ENCODE data around the gene MRPL52.
"Not testable (repeated sequence)": the region's sequence is repeated elsewhere in the genome, so short reads cannot be mapped to it uniquely, and the experiment has no call there.

The MRPL52 gene

GRCh38 chr14:22849212-22849819 lies 19.6 kb downstream of the MRPL52 start (continued):
- TF ChIP-seq PRDM10 (tag by site-specific recombination; IDR thresholded peaks at IDR 0.05), result 0 out of 2 replicates have a peak, but pooled peaks have one; percentile 30
- TF ChIP-seq ZNF76 (tag by site-specific recombination; IDR thresholded peaks at IDR 0.05; ENCODE audit: borderline replicate concordance, low read depth), result no peak
- TF ChIP-seq ZSCAN30 (tag by site-specific recombination; IDR thresholded peaks at IDR 0.05), result no peak
- TF ChIP-seq ZNF239 (tag by site-specific recombination; IDR thresholded peaks at IDR 0.05), result no peak
- no peak for TF ChIP-seq ZNF23 (tag by site-specific recombination; IDR thresholded peaks at IDR 0.05; ENCODE audit: borderline replicate concordance)
- TF ChIP-seq ZBTB1 (tag by site-specific recombination; IDR thresholded peaks at IDR 0.05), result no peak
- no peak for TF ChIP-seq ZNF184 (tag by site-specific recombination; IDR thresholded peaks at IDR 0.05)
- no peak for TF ChIP-seq ZNF623 (tag by site-specific recombination; IDR thresholded peaks at IDR 0.05)
- no peak for TF ChIP-seq ZNF621 (tag by site-specific recombination; IDR thresholded peaks at IDR 0.05)
- TF ChIP-seq GLIS1 (tag by site-specific recombination; IDR thresholded peaks at IDR 0.05), result peak; percentile 96
- TF ChIP-seq TRIM28 (IDR thresholded peaks at IDR 0.05; ENCODE audit: borderline replicate concordance, low read length), result no peak
- TF ChIP-seq OSR2 (tag by site-specific recombination; IDR thresholded peaks at IDR 0.05), result no peak
- TF ChIP-seq ZNF121 (tag by site-specific recombination; IDR thresholded peaks at IDR 0.05), result no peak
- TF ChIP-seq ZBTB48 (tag by site-specific recombination; IDR thresholded peaks at IDR 0.05), result peak; percentile 58
- peak; percentile 70 for TF ChIP-seq ZIC2 (tag by site-specific recombination; IDR thresholded peaks at IDR 0.05)

GRCh38 chr14:22850944-22851764 lies 21.5 kb downstream of the MRPL52 start:
- TF ChIP-seq ZNF426 (tag by site-specific recombination; IDR thresholded peaks at IDR 0.05), result no peak
- TF ChIP-seq ZNF654 (tag by site-specific recombination; IDR thresholded peaks at IDR 0.05; ENCODE audit: low read depth), result no peak
- no peak for TF ChIP-seq BCL11B (tag by site-specific recombination; IDR thresholded peaks at IDR 0.05; ENCODE audit: low read depth)
- TF ChIP-seq ZNF121 (tag by site-specific recombination; IDR thresholded peaks at IDR 0.05), result no peak
- H3K4me1 ChIP-seq (ENCODE audit: control insufficient read depth, insufficient read depth, low read length), result no peaks in the 10 kb centered on the region
- ChIA-PET POLR2A (interaction anchor here (0.7 to 1.4 kb wide), 3 partner anchors 10 to 26 kb away, joined by 3 to 5 read pairs (median 3); no protein-coding TSS in a partner anchor), CTCF (interaction anchor here (0.6 to 9.7 kb wide), 13 partner anchors 12 to 379 kb away, joined by 3 to 115 read pairs (median 7); partner anchors contain the start of genes MRPL52 and SLC7A7)
- H3K9me3 ChIP-seq (ENCODE audit: control insufficient read depth, insufficient read depth, low read depth, low read length), result no peaks in the 10 kb centered on the region
- no peak overlapping the region for H3K4me3 ChIP-seq (ENCODE audit: low read depth, low read length)
- no peak overlapping the region for H3K27ac ChIP-seq (ENCODE audit: extremely low read depth, low read depth, low read length)
- H3K36me3 ChIP-seq (ENCODE audit: control insufficient read depth in 2 of 2, insufficient read depth in 1 of 2, low read length in 2 of 2), result no peaks in the 10 kb centered on the region

GRCh38 chr14:22852178-22852577 lies 22.5 kb downstream of the MRPL52 start:
- not testable (repeated sequence) for H3K9me3 ChIP-seq (ENCODE audit: control insufficient read depth, insufficient read depth, low read depth, low read length); H3K36me3 ChIP-seq (ENCODE audit: control insufficient read depth in 2 of 2, insufficient read depth in 1 of 2, low read length in 2 of 2); H3K4me1 ChIP-seq (ENCODE audit: control insufficient read depth, insufficient read depth, low read length); H3K27ac ChIP-seq (ENCODE audit: extremely low read depth, low read depth, low read length); H3K4me3 ChIP-seq (ENCODE audit: low read depth, low read length)
- ChIA-PET POLR2A (interaction anchor here (0.6 kb wide), 1 partner anchor 857 kb away, joined by 4 read pairs; no protein-coding TSS in a partner anchor), CTCF (interaction anchor here (0.6 to 9.7 kb wide), 39 partner anchors 9 to 516 kb away, joined by 3 to 115 read pairs (median 6); partner anchors contain the start of genes MMP14, MRPL52, OR6J1 and OXA1L)
